ENCODE results near the gene SYT5. TPM values are rescaled to one million over a fixed set of nuclear protein-coding genes. Genes with fewer than 3 reads are reported as not detected.
A peak's percentile ranks its signal among the peaks of the same experiment; 100 is the strongest.
"Not testable (repeated sequence)": the region's sequence is repeated elsewhere in the genome, so short reads cannot be mapped to it uniquely, and the experiment has no call there.

SYT5 gene
- total and polyA plus RNA-seq, 10 donors = 0.06 to 1.4 (median 0.18) TPM; not detected in 6

- H3K4me3 ChIP-seq = peak overlapping the region; percentile 21 to 71 (median 39)
- TF ChIP-seq POLR2A (IDR thresholded peaks at IDR 0.05) (no peak), POLR2AphosphoS5 (IDR thresholded peaks at IDR 0.05) (no peak), CTCF (IDR thresholded peaks at IDR 0.05 in 8 of 11, conservative IDR thresholded peaks at IDR 0.05 in 3 of 11) (no peak)
- H3K27me3 ChIP-seq (replicated peaks in 1 of 7) = peaks cover 11 to 100% (median 86%) of the 10 kb centered on the region in 7 donors
- peaks cover 5 to 24% (median 15%) of the 10 kb centered on the region in 6 donors for H3K4me1 ChIP-seq
- no peak for DNase-seq
- intact Hi-C loops (cut with DNase I; ENCODE audit: low total_unique reads) = no loop called here
- H3K36me3 ChIP-seq = no peaks in the 10 kb centered on the region
- peaks cover 0 to 4% (median 0%) of the 10 kb centered on the region in 8 donors for H3K9me3 ChIP-seq
- H3K27ac ChIP-seq = peak overlapping the region in 2 of 8 donors; percentile 35 to 63
- WGBS, 5 donors = 2 to 4% (median 3%) methylated on average over 11 to 32 of the region's 32 CpGs
These were observed 6.8 kb downstream of the SYT5 start for GRCh38 chr19:55173186-55173713.

DNA sequence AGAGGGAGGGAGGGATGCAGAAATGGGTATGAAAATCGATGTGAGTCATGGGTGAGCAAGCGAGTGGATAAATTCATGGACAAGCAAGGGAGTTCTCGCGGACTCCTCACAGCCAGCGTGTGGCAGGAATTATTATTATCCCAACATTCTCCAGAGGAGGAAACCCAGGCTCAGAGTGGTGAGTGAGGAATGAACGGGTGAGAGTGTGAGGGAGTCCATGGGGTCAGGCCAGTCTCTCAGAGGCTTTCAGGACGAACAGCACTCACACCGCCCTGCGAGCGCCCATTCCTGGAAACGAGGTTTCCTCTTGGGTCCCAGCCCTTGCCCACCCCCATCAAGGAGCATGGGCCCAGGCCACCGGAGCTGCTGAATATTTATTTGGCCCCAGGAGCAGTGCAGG, 7.3 kb downstream of the SYT5 start:
- peaks cover 5 to 22% (median 15%) of the 10 kb centered on the region in 6 donors for H3K4me1 ChIP-seq
- TF ChIP-seq POLR2A (IDR thresholded peaks at IDR 0.05) = no peak
- no peak for TF ChIP-seq CTCF (IDR thresholded peaks at IDR 0.05 in 8 of 11, conservative IDR thresholded peaks at IDR 0.05 in 3 of 11)
- no peak for TF ChIP-seq POLR2AphosphoS5 (IDR thresholded peaks at IDR 0.05)
- H3K9me3 ChIP-seq = peaks cover 0 to 4% (median 0%) of the 10 kb centered on the region in 8 donors
- H3K27ac ChIP-seq = no peak overlapping the region
- 16 to 35% (median 23%) methylated on average over 12 of the region's 12 CpGs for WGBS, 5 donors
- no peaks in the 10 kb centered on the region for H3K36me3 ChIP-seq
- intact Hi-C loops (cut with DNase I; ENCODE audit: low total_unique reads) = no loop called here
- H3K27me3 ChIP-seq (replicated peaks in 1 of 7) = peaks cover 11 to 100% (median 84%) of the 10 kb centered on the region in 7 donors
- DNase-seq = no peak
- peak overlapping the region in 1 of 8 donors; percentile 71 for H3K4me3 ChIP-seq

DNA sequence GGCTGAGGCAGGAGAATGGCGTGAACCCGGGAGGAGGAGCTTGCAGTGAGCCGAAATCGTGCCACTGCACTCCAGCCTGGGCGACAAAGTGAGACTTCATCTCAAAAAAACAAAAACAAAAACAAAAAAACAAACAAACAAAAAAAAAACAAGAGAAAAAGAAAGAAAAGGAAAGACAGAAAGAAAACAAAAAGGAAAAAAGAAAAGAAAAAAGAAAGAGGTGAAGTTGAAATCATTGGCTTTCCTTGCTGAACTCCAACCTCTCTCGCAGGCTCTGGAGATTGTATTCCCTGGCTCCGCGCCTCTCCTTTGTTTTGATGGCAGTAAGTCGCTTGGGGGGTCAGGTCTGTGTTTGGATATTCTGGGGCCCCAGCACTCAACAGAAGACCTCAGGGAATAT, 7.8 kb downstream of the SYT5 start:
- peaks cover 11 to 100% (median 84%) of the 10 kb centered on the region in 7 donors for H3K27me3 ChIP-seq (replicated peaks in 1 of 7)
- H3K27ac ChIP-seq; DNase-seq; H3K4me3 ChIP-seq; H3K36me3 ChIP-seq; intact Hi-C loops (cut with DNase I; ENCODE audit: low total_unique reads); H3K9me3 ChIP-seq: not testable (repeated sequence)
- 57 to 70% (median 64%) methylated on average over 9 of the region's 9 CpGs for WGBS, 5 donors
- H3K4me1 ChIP-seq = peaks cover 5 to 26% (median 16%) of the 10 kb centered on the region in 6 donors

DNA sequence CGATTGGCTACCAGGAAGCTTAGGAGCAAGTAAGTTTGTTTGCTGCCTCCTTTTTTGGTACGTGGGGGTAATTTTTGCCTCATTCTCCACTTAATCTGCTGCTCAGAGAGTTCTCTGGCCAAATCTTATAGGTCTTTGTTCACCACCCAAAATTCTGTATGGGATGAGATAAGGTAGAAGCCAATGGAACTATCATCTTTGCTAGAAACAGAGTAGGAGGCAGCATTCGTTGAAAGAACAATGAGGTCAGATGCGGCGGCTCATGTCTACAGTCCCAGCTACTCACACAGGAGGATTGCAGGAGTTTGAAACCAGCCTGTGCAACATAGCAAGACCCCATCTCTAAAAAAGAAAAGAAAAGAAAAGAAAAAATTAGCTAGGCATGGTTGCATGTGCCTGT, 8.6 kb downstream of the SYT5 start:
- WGBS, 5 donors = 77 to 90% (median 83%) methylated on average over 5 of the region's 5 CpGs
- intact Hi-C loops (cut with DNase I; ENCODE audit: low total_unique reads) = no loop called here
- Histone ChIP-seq H3K27ac (no peak overlapping the region), H3K4me3 (no peak overlapping the region), H3K36me3 (no peaks in the 10 kb centered on the region), H3K27me3 (replicated peaks in 1 of 7) (peaks cover 16 to 100% (median 84%) of the 10 kb centered on the region in 7 donors), H3K9me3 (peaks cover 0 to 4% (median 0%) of the 10 kb centered on the region in 8 donors), H3K4me1 (peaks cover 10 to 35% (median 24%) of the 10 kb centered on the region in 6 donors)
- no peak for TF ChIP-seq CTCF (IDR thresholded peaks at IDR 0.05 in 8 of 11, conservative IDR thresholded peaks at IDR 0.05 in 3 of 11)
- no peak for TF ChIP-seq POLR2A (IDR thresholded peaks at IDR 0.05)
- no peak for TF ChIP-seq POLR2AphosphoS5 (IDR thresholded peaks at IDR 0.05)
- no peak for DNase-seq
